Glutamatergic neuron (in vitro differentiated cells): ENCODE data around the gene MAP4K2. TPM values are rescaled to one million over a fixed set of nuclear protein-coding genes. Genes with fewer than 3 reads are reported as not detected.
A peak's percentile ranks its signal among the peaks of the same experiment; 100 is the strongest.

Experiments used
- DNase-seq: peaks from one replicate; pipeline ENCODE4 v3.0.0; 2022
- H3K27ac Mint-ChIP-seq: one replicate; pipeline ENCODE4 v1.8.0; 2020; ENCODE audit warnings: mild to moderate bottlenecking, mixed read lengths, inconsistent platforms; ENCODE audit not compliant: unreplicated experiment
- H3K27me3 Mint-ChIP-seq: one replicate; pipeline ENCODE4 v1.8.0; 2020; ENCODE audit warnings: mild to moderate bottlenecking, moderate library complexity, mixed read lengths, inconsistent platforms; ENCODE audit not compliant: unreplicated experiment
- H3K36me3 Mint-ChIP-seq: one replicate; pipeline ENCODE4 v1.8.0; 2020; ENCODE audit warnings: mild to moderate bottlenecking, mixed read lengths, inconsistent platforms; ENCODE audit not compliant: unreplicated experiment
- H3K4me1 Mint-ChIP-seq: one replicate; pipeline ENCODE4 v1.8.0; 2020; ENCODE audit warnings: mild to moderate bottlenecking, low read depth, mixed read lengths, inconsistent platforms; ENCODE audit not compliant: unreplicated experiment
- H3K4me3 Mint-ChIP-seq: one replicate; pipeline ENCODE4 v1.8.0; 2020; ENCODE audit warnings: mild to moderate bottlenecking, mixed read lengths, inconsistent platforms; ENCODE audit not compliant: unreplicated experiment
- H3K9me3 Mint-ChIP-seq: one replicate; pipeline ENCODE4 v1.8.0; 2020; ENCODE audit warnings: mild to moderate bottlenecking, moderate library complexity, mixed read lengths, inconsistent platforms; ENCODE audit not compliant: unreplicated experiment
- total RNA-seq: library from RNA; stranded (reverse); fragmentation: NEBNext Ultra II Directional; extraction: Animal tissue kit (Norgen Biotek cat#: 25700); gene quantifications from one replicate; pipeline ENCODE4 v1.2.1, GENCODE V29; 2021; ENCODE audit not compliant: unreplicated experiment
- TF ChIP-seq, protein P1 (sequence below): fragments of 200-600 bp; sonication (generic); IDR thresholded peaks from one replicate; pipeline ENCODE4 v1.5.0; 2021; ENCODE audit not compliant: partially characterized antibody, unreplicated experiment

The MAP4K2 gene
- total RNA-seq, 1 donor from 2014 or later, result 15.9 TPM

DNA sequence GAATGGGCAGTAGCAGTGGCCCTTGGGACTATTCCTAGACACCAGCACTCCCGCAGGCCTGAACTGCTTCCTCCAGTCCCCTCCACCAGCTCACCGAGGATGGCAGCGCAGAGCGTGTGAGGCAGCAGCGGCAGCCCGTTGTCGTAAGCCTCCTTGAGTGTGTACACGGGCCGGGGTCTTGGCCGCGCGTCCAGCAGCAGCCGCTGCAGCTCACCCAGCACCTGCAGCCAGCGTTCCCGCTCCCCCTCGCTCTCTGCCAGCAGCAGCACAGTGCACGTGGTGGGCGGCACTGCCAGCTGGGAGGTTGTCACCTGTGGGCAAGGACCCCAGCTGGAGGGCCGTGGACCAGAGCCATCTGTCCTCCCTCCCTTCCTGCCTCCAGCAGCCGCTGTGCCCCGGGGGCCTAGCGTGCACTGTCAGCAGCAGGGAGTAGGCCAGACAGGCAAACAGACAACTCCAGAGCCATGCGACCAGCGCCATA is 28.4 kb upstream of the MAP4K2 start:
- DNase-seq, result peak; percentile 56
- H3K9me3 Mint-ChIP-seq, result peaks cover 5% of the 10 kb centered on the region
- H3K27me3 Mint-ChIP-seq, result peaks cover 4% of the 10 kb centered on the region
- H3K4me3 Mint-ChIP-seq, result peak overlapping the region; percentile 75
- no peaks in the 10 kb centered on the region for H3K36me3 Mint-ChIP-seq
- peak overlapping the region; percentile 24 for H3K27ac Mint-ChIP-seq
- peaks cover 6% of the 10 kb centered on the region for H3K4me1 Mint-ChIP-seq
- TF ChIP-seq, protein P1, sequence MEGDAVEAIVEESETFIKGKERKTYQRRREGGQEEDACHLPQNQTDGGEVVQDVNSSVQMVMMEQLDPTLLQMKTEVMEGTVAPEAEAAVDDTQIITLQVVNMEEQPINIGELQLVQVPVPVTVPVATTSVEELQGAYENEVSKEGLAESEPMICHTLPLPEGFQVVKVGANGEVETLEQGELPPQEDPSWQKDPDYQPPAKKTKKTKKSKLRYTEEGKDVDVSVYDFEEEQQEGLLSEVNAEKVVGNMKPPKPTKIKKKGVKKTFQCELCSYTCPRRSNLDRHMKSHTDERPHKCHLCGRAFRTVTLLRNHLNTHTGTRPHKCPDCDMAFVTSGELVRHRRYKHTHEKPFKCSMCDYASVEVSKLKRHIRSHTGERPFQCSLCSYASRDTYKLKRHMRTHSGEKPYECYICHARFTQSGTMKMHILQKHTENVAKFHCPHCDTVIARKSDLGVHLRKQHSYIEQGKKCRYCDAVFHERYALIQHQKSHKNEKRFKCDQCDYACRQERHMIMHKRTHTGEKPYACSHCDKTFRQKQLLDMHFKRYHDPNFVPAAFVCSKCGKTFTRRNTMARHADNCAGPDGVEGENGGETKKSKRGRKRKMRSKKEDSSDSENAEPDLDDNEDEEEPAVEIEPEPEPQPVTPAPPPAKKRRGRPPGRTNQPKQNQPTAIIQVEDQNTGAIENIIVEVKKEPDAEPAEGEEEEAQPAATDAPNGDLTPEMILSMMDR, result no peak

DNA sequence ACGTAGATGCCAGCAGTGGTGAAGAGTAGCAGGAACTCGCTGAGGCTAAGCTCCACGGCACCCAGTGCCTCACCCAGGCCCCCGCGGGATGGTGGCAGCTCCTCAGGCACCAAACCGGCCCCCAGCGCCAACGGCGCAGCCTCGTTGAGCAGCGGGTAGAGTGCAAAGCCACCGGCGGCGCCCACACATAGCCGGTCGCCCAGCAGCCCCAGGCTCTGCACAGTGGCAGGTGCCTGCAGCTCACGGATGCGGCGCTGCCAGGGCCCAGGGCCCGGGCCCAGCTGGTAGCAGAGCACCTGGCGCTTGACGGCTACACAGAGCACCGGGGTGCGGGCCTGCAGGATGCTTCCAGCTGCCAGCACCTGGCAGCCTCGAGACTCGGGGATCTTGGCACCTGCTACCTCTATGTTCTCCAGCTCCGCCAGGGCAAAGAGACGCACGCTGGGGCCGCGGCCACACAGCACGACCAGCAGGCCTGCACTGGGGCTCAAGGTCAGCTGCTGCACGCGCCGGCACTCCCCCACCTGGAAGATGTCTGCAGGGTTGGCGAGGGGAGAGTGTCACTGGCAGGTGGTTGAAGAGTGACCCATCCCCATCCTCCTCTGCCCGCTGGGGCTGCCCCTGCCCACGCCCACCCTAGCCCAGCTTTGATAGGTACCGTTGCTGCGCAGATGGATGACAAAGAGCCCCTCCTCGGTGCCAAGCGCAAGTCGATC is 26.7 kb upstream of the MAP4K2 start:
- Mint-ChIP-seq H3K4me3 (no peak overlapping the region), H3K4me1 (peaks cover 6% of the 10 kb centered on the region), H3K9me3 (peaks cover 5% of the 10 kb centered on the region), H3K36me3 (no peaks in the 10 kb centered on the region), H3K27ac (no peak overlapping the region), H3K27me3 (peaks cover 4% of the 10 kb centered on the region)
- no peak for DNase-seq
- TF ChIP-seq, protein P1, result no peak

DNA sequence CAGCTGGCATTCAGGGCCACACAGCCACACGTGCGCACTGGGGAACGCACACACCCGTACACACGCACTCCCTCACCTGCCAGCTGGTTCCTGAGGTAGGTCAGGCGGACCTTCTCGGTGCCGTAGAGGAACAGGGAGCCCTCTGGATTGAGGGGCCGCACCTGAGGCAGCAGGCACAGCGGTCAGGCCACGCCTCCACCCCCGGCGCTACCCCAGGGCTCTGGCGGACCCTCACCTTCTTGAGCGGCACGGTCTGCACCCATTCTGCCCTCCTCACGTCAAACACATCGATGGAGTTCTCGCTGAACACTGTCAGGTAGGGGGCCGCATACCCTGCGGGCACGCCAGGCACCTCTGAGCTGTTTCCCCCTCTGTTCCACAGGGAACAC is 24.4 kb upstream of the MAP4K2 start:
- TF ChIP-seq, protein P1, result no peak
- H3K36me3 Mint-ChIP-seq, result no peaks in the 10 kb centered on the region
- H3K9me3 Mint-ChIP-seq, result peaks cover 4% of the 10 kb centered on the region
- peaks cover 6% of the 10 kb centered on the region for H3K4me1 Mint-ChIP-seq
- DNase-seq, result no peak
- H3K4me3 Mint-ChIP-seq, result no peak overlapping the region
- peaks cover 3% of the 10 kb centered on the region for H3K27me3 Mint-ChIP-seq
- H3K27ac Mint-ChIP-seq, result no peak overlapping the region

DNA sequence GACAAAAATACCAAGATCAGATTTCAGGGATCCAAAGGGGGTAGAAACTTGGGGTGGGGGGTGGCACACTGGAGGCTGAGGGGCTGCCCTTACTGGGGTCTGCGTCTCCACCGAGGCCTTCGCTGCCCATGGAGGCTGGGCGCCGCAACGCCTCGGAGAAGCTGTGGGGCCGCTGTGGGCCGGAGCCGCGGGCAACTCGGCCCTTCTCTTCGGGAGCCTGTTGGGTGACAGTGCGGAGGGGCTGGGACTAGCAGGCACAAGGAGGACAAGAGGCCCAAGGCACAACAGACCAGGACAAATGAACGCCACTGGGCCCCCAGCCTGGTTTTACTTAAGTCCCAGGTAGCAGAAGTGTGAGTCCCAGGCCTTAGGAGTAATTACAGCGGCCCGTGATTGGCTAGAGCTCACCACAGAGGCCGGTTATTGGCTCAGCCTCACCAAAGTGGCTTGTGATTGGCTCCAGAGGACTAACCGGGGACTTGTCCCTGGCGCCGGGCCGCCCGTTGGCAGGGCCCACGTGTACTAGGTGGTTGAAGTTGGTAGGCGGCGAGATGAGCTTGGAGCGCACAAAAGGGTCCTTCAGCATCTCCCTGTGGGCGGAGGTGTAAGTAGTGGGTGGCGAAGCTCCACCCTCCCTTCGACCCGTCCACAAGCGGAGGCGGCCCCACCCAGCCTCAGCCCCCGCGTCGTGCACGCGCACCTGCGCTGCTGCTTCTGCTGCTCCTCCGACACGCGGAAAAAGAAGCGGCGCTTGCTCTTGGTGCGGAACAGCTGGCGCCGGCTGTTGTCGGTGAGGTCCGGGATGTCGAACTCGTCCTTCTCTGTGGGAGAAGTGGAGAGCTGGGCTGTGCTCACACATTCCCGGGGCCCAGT is 23.8 kb upstream of the MAP4K2 start:
- Mint-ChIP-seq H3K27ac (no peak overlapping the region), H3K4me3 (no peak overlapping the region), H3K36me3 (no peaks in the 10 kb centered on the region)

More for the DNA sequence above, 23.8 kb upstream of the MAP4K2 start:
- no peak for DNase-seq
- TF ChIP-seq, protein P1, result no peak
- H3K4me1 Mint-ChIP-seq, result peaks cover 2% of the 10 kb centered on the region
- H3K27me3 Mint-ChIP-seq, result peaks cover 3% of the 10 kb centered on the region
- H3K9me3 Mint-ChIP-seq, result peaks cover 2% of the 10 kb centered on the region
